22Rv1 (cell line): Measurements from ENCODE around the gene BZW1.

ENCODE experiments used
- H3K27ac ChIP-seq: fragments of 450-650 bp; 2 replicates; pipeline ENCODE4 v1.5.1; 2017
- ZFX ChIP-seq: fragments of 450-650 bp; IDR thresholded peaks from 2 replicates; pipeline ENCODE4 v1.6.1; 2017; ENCODE audit warnings: antibody characterized with exemption, borderline replicate concordance
- TF ChIP-seq, protein P1 (sequence below): fragments of 450-650 bp; IDR thresholded peaks from 2 replicates; pipeline ENCODE4 v1.5.1; 2017; ENCODE audit warnings: mild to moderate bottlenecking

The BZW1 gene

DNA sequence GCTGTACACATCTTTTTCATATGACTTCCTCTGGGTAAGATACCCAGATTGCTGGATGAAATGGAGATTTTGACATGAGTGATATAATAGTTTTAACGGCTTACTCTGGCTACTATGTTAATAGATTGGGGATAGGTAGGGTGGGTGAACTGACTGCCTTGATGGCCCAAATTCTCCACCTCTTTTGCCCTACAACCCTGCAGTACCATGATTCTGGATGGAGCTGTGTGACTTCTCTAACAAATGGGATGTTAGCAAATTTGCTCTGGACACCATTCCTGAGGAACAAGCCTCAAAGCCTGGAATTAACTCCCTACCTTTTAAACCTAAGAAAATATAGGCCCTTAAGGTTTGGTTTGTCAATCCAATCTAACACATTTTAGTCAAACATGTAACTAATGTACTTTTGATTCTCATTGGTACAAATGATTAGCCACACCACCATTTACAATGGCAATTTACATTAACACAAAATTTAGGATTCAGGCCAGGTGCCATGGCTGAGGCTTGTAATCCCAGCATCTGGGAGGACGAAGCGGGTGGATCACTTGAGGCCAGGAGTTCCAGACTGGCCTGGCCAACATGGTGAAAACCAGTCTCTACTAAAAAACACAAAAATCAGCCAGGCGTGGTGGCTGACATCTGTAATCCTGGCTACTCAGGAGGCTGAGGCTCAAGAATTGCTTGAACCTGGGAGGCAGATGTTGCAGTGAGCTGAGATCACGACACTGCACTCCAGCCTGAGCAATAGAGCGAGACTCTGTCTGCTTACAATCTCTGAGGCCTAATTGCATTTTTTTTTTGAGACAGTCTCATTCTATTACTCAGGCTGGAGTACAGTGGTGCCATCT is 39.9 kb downstream of the BZW1 start:
- no peak for TF ChIP-seq ZFX
- no peak overlapping the region for H3K27ac ChIP-seq

DNA sequence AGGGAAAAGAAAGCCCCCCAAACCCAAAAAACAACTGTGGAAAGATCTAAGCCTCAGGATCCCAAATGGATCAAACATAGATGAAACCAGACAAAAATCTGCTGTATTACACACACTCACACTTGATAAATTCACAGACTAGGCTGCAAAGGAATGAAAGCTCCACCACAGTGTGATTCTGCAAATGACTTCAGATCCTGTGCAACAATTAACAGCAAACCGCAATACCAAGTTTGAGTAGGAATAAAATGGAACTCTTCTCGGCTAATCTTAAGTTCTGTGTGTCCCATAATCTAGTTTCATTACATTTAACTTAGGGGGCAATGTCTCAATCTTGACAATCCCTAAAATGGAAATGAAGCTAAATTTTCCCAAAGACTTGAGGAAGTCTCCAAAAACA is 40.9 kb downstream of the BZW1 start:
- H3K27ac ChIP-seq: no peak overlapping the region
- TF ChIP-seq, protein P1, sequence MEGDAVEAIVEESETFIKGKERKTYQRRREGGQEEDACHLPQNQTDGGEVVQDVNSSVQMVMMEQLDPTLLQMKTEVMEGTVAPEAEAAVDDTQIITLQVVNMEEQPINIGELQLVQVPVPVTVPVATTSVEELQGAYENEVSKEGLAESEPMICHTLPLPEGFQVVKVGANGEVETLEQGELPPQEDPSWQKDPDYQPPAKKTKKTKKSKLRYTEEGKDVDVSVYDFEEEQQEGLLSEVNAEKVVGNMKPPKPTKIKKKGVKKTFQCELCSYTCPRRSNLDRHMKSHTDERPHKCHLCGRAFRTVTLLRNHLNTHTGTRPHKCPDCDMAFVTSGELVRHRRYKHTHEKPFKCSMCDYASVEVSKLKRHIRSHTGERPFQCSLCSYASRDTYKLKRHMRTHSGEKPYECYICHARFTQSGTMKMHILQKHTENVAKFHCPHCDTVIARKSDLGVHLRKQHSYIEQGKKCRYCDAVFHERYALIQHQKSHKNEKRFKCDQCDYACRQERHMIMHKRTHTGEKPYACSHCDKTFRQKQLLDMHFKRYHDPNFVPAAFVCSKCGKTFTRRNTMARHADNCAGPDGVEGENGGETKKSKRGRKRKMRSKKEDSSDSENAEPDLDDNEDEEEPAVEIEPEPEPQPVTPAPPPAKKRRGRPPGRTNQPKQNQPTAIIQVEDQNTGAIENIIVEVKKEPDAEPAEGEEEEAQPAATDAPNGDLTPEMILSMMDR: no peak
- no peak for TF ChIP-seq ZFX

GRCh38 chr2:200856806-200857205 is 45.1 kb downstream of the BZW1 start:
- no peak for TF ChIP-seq ZFX
- TF ChIP-seq, protein P1: no peak
- H3K27ac ChIP-seq: no peak overlapping the region

- H3K27ac ChIP-seq: 0 out of 2 replicates have a peak overlapping the region, but pooled peaks have one; percentile 96
- TF ChIP-seq, protein P1: no peak
These were observed 48.5 kb downstream of the BZW1 start for GRCh38 chr2:200860092-200860795.

DNA sequence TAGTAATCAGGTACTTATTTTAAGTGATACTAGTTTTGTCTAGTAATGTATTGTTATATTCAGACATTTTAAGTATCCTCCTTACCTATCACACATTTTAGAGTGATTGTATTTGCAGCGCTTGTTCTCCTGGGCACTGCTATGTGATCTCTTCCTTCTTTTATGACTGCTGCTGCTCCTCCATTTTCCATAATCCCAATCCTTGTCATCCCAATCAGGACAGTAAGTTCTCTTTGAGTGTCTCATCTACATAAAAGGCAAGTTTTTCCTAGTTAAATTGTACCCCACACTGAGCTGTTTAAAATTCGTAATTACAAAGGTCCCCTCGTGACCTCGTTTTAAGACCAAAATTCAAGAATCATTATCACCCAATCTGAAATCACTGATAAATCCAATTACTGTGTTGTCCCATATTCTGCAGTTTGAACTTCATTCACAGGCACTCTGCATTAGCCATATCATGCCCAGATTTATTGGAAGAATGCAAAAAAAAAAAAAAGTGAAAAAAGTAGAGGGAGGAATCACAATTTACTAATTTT is 50.0 kb downstream of the BZW1 start:
- TF ChIP-seq ZFX: no peak
- TF ChIP-seq, protein P1: no peak
- 0 out of 2 replicates have a peak overlapping the region, but pooled peaks have one; percentile 96 for H3K27ac ChIP-seq

DNA sequence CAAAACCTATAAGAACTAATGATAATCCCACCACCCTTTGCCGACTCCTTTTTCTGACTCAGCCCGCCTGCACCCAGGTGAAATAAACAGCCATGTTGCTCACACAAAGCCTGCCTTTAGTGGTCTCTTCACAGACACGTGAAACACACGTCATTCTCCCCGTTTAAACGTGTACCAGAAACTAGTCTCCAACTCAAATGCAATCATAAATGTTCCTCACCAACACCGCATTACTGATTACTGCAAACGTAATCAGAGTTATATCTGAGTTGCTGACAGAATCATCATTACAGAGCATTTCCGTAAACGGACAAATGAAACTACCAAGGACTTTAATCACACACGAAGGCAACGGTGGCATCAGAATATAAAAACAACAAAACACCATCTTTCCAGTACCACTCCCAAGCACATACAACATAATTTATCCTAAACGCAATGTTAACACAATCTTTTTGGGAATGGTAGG is 50.9 kb downstream of the BZW1 start:
- H3K27ac ChIP-seq: peak overlapping the region; percentile 96
- TF ChIP-seq ZFX: no peak
- TF ChIP-seq, protein P1: no peak

DNA sequence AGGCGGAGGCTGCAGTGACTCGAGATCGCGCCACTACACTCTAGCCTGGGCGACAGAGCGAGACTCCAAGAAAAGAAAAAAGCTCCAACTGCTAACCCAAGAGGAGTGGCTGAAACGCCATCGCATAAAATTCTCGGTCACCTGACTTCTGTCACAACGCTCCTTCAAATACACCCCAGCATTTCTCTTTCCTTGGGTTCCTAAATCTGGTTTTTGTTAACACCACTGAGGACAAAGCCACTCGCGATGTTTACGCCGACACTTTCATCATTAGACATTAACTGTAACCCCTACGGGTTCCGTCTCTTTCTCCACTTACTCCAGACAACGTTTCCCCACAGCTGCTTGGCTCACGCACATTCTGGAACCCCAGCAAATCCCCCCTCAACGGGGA is 52.1 kb downstream of the BZW1 start:
- H3K27ac ChIP-seq: peak overlapping the region; percentile 96
- TF ChIP-seq ZFX: no peak
- TF ChIP-seq, protein P1: no peak
